GM23338 (cell line): ENCODE measurements around the gene DDA1. TPM values are rescaled to one million over a fixed set of nuclear protein-coding genes. Genes with fewer than 3 reads are reported as not detected.

Experiments
- ATAC-seq: fragments of 200-7000 bp; cut with Tn5 transposase; 3 replicates; pipeline ENCODE4 v1.9.1; 2020
- DNase-seq: peaks from one replicate; pipeline ENCODE4 v3.0.0-alpha.2; 2015; ENCODE audit warnings: low spot score
- H2AFZ ChIP-seq: fragments of 200-600 bp; sonication (generic); 2 replicates; pipeline ENCODE4 v1.8.0; 2016; ENCODE audit warnings: antibody characterized with exemption, mild to moderate bottlenecking, moderate library complexity
- H3F3A ChIP-seq: fragments of 200-600 bp; sonication (generic); replicated peaks from 2 replicates; pipeline ENCODE4 v1.8.0; 2017; ENCODE audit warnings: antibody characterized with exemption, mixed run types, low read depth
- H3K27ac ChIP-seq: fragments of 200-600 bp; sonication (generic); 2 replicates; pipeline ENCODE4 v1.6.1; 2016; ENCODE audit warnings: low read depth
- H3K27me3 ChIP-seq: fragments of 200-600 bp; sonication (generic); 2 replicates; pipeline ENCODE4 v1.8.0; 2016; ENCODE audit warnings: mild to moderate bottlenecking, mixed run types, moderate library complexity; ENCODE audit not compliant: insufficient read depth
- H3K36me3 ChIP-seq: fragments of 200-600 bp; sonication (generic); 2 replicates; pipeline ENCODE4 v1.8.0; 2016; ENCODE audit warnings: mild to moderate bottlenecking; ENCODE audit not compliant: insufficient read depth
- H3K4me1 ChIP-seq: fragments of 200-600 bp; sonication (generic); 2 replicates; pipeline ENCODE4 v1.8.0; 2016; ENCODE audit warnings: mild to moderate bottlenecking, moderate library complexity; ENCODE audit not compliant: insufficient read depth
- H3K4me2 ChIP-seq: fragments of 200-600 bp; sonication (generic); 2 replicates; pipeline ENCODE4 v1.7.1; 2017; ENCODE audit warnings: mixed run types
- H3K4me3 ChIP-seq: fragments of 200-600 bp; sonication (generic); 2 replicates; pipeline ENCODE4 v1.6.1; 2016; ENCODE audit warnings: mixed run types
- H3K79me2 ChIP-seq: fragments of 200-600 bp; sonication (generic); replicated peaks from 2 replicates; pipeline ENCODE4 v1.8.0; 2017; ENCODE audit warnings: mild to moderate bottlenecking; ENCODE audit not compliant: insufficient read depth
- H3K9me2 ChIP-seq: fragments of 200-600 bp; sonication (generic); 2 replicates; pipeline ENCODE4 v1.8.0; 2017; ENCODE audit not compliant: insufficient read depth
- H4K20me1 ChIP-seq: fragments of 200-600 bp; sonication (generic); replicated peaks from 2 replicates; pipeline ENCODE4 v1.8.0; 2017; ENCODE audit warnings: mild to moderate bottlenecking; ENCODE audit not compliant: insufficient read depth
- H3K27ac Mint-ChIP-seq: 2 replicates; pipeline ENCODE4 v1.8.0; 2020; ENCODE audit warnings: inconsistent platforms, mild to moderate bottlenecking, moderate library complexity, mixed read lengths
- H3K27me3 Mint-ChIP-seq: 3 replicates; pipeline ENCODE4 v1.8.0; 2022; ENCODE audit warnings: low read depth, mild to moderate bottlenecking, moderate library complexity, mixed read lengths, inconsistent platforms; ENCODE audit not compliant: insufficient read depth, poor library complexity
- H3K36me3 Mint-ChIP-seq: 3 replicates; pipeline ENCODE4 v1.8.0; 2021; ENCODE audit warnings: low read depth, mild to moderate bottlenecking, inconsistent platforms, moderate library complexity, mixed read lengths
- H3K4me1 Mint-ChIP-seq: 3 replicates; pipeline ENCODE4 v1.8.0; 2020; ENCODE audit warnings: mild to moderate bottlenecking, inconsistent platforms, mixed read lengths
- H3K4me3 Mint-ChIP-seq: 3 replicates; pipeline ENCODE4 v1.8.0; 2021; ENCODE audit warnings: moderate library complexity, mild to moderate bottlenecking, inconsistent platforms, mixed read lengths
- H3K9me3 Mint-ChIP-seq: 3 replicates; pipeline ENCODE4 v1.8.0; 2020; ENCODE audit warnings: moderate library complexity, mild to moderate bottlenecking, inconsistent platforms, mixed read lengths
- CREB1 ChIP-seq: fragments of 250-450 bp; sonication (Bioruptor Pico); IDR thresholded peaks from 2 replicates; pipeline ENCODE4 v1.5.0; 2020; ENCODE audit warnings: low read depth, mild to moderate bottlenecking, moderate library complexity
- ETS1 ChIP-seq: IDR thresholded peaks from 2 replicates; pipeline ENCODE4 v1.6.1; 2016; ENCODE audit warnings: antibody characterized with exemption
- EZH2 ChIP-seq: fragments of 200-600 bp; sonication (generic); IDR thresholded peaks from one replicate; pipeline ENCODE4 v1.8.0; 2017; ENCODE audit warnings: antibody characterized with exemption, mild to moderate bottlenecking, low read depth; ENCODE audit not compliant: unreplicated experiment
- EZH2phosphoT487 ChIP-seq: fragments of 200-600 bp; sonication (generic); IDR thresholded peaks from one replicate; pipeline ENCODE4 v1.8.1; 2018; ENCODE audit warnings: antibody characterized with exemption; ENCODE audit not compliant: unreplicated experiment
- JUNB ChIP-seq: IDR thresholded peaks from one replicate; pipeline ENCODE4 v1.6.1; 2016; ENCODE audit warnings: antibody characterized with exemption; ENCODE audit not compliant: unreplicated experiment
- NANOG ChIP-seq: IDR thresholded peaks from 2 replicates; pipeline ENCODE4 v1.6.1; 2016; ENCODE audit warnings: antibody characterized with exemption, borderline replicate concordance
- POLR2AphosphoS5 ChIP-seq: IDR thresholded peaks from 2 replicates; pipeline ENCODE4 v1.6.1; 2016; ENCODE audit warnings: antibody characterized with exemption, low read depth
- REST ChIP-seq: IDR thresholded peaks from one replicate; pipeline ENCODE4 v1.6.1; 2018; ENCODE audit warnings: antibody characterized with exemption; ENCODE audit not compliant: unreplicated experiment
- STAT1 ChIP-seq: IDR thresholded peaks from one replicate; pipeline ENCODE4 v1.6.1; 2016; ENCODE audit warnings: antibody characterized with exemption; ENCODE audit not compliant: unreplicated experiment
- ZNF114 ChIP-seq: fragments of 250-450 bp; sonication (Bioruptor Pico); IDR thresholded peaks from 2 replicates; pipeline ENCODE4 v1.5.0; 2020; ENCODE audit warnings: mild to moderate bottlenecking, moderate library complexity
- ZNF331 ChIP-seq: fragments of 250-450 bp; sonication (Bioruptor Pico); IDR thresholded peaks from 2 replicates; pipeline ENCODE4 v1.5.0; 2020; ENCODE audit warnings: low read depth, mild to moderate bottlenecking, moderate library complexity
- ZNF462 ChIP-seq: fragments of 250-450 bp; sonication (Bioruptor Pico); IDR thresholded peaks from 2 replicates; pipeline ENCODE4 v1.5.0; 2020; ENCODE audit warnings: mild to moderate bottlenecking, moderate library complexity
- polyA plus RNA-seq: library from polyadenylated mRNA; unstranded; fragments of >200 nt; fragmentation: Nextera tagmentation; extraction: Ambion mirVana; gene quantifications from 2 replicates; pipeline ENCODE4 v1.2.1, GENCODE V29; 2016
- total RNA-seq: library from RNA; depleted of rRNA; stranded (reverse); fragments of >200 nt; shearing (Covaris generic); gene quantifications from 2 replicates; pipeline ENCODE4 v1.2.3, GENCODE V29; 2014
- TF ChIP-seq, protein P1 (sequence below), 2 experiments: fragments of 200-600 bp in 1 of 2; sonication (generic) in 1 of 2; conservative IDR thresholded peaks; 2 replicates each; pipeline versions ENCODE4 v1.5.1 to v1.6.1; 2016 to 2017; ENCODE audit warnings: antibody characterized with exemption in 2 of 2, low read depth in 2 of 2, mild to moderate bottlenecking in 2 of 2, moderate library complexity in 1 of 2

Gene DDA1
- total and polyA plus RNA-seq, 2 experiments from 2014 or later: 34.6 to 107 TPM

GRCh38 chr19:17311455-17312188 lies 2.3 kb downstream of the DDA1 start:
- Mint-ChIP-seq H3K4me3 (peak overlapping the region; percentile 56), H3K36me3 (peaks cover 37% of the 10 kb centered on the region), H3K9me3 (no peaks in the 10 kb centered on the region; the same call in 2 of the 3 replicates), H3K4me1 (peaks cover 16% of the 10 kb centered on the region), H3K27ac (0 out of 2 replicates have a peak overlapping the region, but pooled peaks have one; percentile 28), H3K27me3 (peaks cover 20% of the 10 kb centered on the region)
- no peaks in the 10 kb centered on the region for H3K27me3 ChIP-seq
- H3K9me2 ChIP-seq: no peaks in the 10 kb centered on the region
- H3K27ac ChIP-seq: no peak overlapping the region
- H3K4me1 ChIP-seq: peaks cover 16% of the 10 kb centered on the region
- peaks cover 10% of the 10 kb centered on the region; the same call in 1 of the 2 replicates for H3K36me3 ChIP-seq
- no peak for TF ChIP-seq REST
- no peak for TF ChIP-seq EZH2
- no peak for TF ChIP-seq POLR2AphosphoS5
- TF ChIP-seq NANOG: no peak
- no peak for TF ChIP-seq CREB1 (CRISPR knock-in tag)
- no peak for TF ChIP-seq ZNF331 (CRISPR knock-in tag)
- no peak for TF ChIP-seq JUNB
- TF ChIP-seq ZNF114 (CRISPR knock-in tag): no peak
- TF ChIP-seq, protein P1, sequence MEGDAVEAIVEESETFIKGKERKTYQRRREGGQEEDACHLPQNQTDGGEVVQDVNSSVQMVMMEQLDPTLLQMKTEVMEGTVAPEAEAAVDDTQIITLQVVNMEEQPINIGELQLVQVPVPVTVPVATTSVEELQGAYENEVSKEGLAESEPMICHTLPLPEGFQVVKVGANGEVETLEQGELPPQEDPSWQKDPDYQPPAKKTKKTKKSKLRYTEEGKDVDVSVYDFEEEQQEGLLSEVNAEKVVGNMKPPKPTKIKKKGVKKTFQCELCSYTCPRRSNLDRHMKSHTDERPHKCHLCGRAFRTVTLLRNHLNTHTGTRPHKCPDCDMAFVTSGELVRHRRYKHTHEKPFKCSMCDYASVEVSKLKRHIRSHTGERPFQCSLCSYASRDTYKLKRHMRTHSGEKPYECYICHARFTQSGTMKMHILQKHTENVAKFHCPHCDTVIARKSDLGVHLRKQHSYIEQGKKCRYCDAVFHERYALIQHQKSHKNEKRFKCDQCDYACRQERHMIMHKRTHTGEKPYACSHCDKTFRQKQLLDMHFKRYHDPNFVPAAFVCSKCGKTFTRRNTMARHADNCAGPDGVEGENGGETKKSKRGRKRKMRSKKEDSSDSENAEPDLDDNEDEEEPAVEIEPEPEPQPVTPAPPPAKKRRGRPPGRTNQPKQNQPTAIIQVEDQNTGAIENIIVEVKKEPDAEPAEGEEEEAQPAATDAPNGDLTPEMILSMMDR (conservative IDR thresholded peaks at IDR 0.05; ENCODE audit: low read depth in 2 of 2): no peak
- no peak for TF ChIP-seq ETS1
- no peak for TF ChIP-seq EZH2phosphoT487
- TF ChIP-seq ZNF462 (CRISPR knock-in tag): no peak
- no peak for TF ChIP-seq STAT1
- H4K20me1 ChIP-seq: peaks cover 16% of the 10 kb centered on the region
- H3F3A ChIP-seq: peaks cover 16% of the 10 kb centered on the region
- H3K4me3 ChIP-seq: no peak overlapping the region
- ATAC-seq (no peak), DNase-seq (no peak)
- peaks cover 32% of the 10 kb centered on the region for H3K79me2 ChIP-seq
- H3K4me2 ChIP-seq: no peak overlapping the region
- no peak overlapping the region for H2AFZ ChIP-seq
